Measurements from ENCODE around the gene CHRNA7.
"Not testable (repeated sequence)": the region's sequence is repeated elsewhere in the genome, so short reads cannot be mapped to it uniquely, and the experiment has no call there.

CHRNA7 gene

DNA sequence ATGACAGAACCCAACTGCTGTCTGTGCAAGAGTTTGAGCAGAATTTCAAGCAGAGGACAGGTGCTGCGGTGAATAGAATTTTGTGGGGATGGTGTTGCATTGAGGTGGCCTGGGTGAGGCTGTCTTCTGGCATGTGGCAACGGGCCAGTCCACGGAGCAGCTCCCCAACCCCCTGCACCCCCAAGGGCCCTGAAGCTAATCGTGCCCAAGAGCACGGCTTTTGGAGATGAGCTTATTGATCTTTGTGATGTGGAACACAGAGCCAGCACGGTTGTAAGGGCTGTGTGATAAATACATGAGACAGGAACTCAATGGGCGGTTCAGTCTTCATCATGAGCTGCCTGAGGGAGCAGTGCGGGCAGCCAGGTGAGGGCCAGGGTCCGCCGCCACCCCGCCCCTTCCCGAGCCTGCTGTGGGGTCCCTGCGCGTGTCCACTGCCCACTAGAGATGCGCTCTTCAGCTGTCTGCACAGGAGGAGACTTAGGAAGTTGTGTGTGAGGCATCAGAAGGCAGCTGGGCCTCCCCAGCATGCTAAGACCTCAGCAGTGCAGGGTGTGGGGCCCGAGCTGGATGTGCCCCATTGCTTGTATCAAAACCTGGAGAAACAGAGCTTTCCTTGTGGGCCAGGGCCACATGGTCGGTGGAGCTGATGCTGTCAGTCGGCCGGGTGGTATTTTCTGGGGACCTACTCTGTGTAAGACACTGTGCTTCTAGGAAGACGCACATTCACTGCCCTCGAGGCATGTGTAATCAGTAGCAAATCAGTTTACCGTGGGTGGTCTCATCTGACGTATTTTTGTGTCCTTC is 90.5 kb downstream of the CHRNA7 start:
- no peak for DNase-seq (ENCODE audit: low read depth)

DNA sequence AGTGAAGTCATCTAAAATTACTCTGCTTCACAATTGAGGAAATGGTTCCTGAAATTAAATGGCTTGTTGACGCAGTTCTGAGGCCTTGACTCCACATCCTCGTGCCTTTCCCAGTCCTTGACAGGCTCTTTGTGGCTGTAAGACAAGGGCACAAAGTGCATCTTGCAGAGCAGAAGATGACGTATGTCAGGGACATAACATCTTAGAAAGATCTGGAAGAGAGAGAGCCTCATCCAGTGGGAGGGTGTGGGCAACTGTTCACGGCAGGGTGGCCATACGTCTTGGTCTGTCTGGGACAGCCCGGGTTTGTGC is 91.0 kb downstream of the CHRNA7 start:
- no peak for DNase-seq (ENCODE audit: low read depth)

DNA sequence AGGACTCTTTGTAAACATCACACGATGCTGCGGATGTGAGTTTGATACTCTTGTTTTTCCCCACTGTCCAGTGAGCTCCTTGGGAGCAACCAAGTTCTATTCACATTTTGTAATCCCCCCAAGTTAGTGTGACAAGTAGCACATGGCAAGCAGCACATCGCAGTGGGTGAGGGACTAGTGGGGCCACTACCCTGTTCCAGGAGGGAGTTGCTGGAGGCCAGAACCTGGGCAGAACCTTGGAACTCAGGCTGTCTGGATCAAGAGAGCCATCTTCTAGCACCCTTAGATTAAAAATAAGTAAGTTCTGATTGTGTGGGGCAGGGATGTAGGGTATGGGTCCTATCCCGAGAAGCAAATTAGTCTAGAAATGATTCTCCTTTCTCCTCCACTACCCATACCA is 91.7 kb downstream of the CHRNA7 start:
- DNase-seq (ENCODE audit: low read depth) = no peak

DNA sequence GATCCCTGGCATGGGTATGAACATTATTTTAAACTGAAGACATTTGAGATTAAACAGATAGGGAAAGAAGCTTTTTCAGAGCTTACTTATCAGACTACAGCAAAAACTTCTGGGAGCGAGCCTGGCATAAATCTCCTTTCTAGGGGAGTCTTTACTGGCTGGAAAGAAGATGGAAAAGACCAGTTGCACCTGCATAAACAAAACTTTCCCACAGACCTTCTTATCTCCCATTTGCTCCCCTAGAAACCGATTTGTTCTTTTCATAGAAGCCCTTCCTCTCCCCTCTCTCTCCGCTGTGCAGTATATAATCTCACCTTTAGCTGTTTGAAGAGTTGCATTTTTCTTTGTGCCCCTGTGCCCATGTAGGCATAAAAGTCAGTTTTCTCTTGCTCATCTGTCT is 93.2 kb downstream of the CHRNA7 start:
- DNase-seq (ENCODE audit: low read depth) = no peak

DNA sequence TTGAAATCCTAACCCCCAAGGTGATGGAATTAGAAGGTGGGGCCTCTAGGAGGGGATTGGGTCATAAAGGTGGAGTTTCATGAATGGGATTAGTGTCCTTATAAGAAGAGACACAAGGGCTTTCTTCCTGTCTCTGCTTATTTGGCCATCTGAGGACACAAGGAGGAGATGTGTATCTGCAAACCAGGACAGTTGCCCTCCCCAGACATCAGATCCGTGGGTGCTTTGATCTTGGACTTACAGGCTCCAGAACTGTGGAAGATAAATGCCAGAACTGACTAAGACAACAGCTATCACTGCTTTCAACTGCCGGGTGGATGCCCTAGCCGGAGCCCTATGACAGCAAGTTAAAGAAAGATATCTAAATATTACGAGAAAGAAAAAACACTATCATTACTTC is 94.4 kb downstream of the CHRNA7 start:
- no peak for DNase-seq (ENCODE audit: low read depth)

DNA sequence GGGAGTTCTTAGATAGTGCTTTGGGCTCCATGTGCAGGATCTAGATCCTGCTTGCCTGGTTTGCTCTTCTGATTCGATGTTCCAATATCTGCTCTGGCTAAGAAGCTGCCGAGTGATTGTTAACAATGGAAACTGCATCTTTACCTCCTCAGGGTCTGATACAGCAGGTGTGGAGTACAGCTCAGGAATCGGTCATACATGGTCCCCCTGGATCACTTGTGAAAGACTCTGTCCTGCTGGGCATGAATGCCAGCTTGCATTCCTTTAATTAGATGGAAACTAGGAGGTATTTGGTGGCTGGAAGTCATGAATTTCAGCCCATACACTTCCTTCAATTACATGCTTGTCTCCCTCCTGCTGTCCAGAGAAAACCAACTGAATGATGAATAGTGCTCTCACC is 95.3 kb downstream of the CHRNA7 start:
- DNase-seq (ENCODE audit: low read depth) = no peak

DNA sequence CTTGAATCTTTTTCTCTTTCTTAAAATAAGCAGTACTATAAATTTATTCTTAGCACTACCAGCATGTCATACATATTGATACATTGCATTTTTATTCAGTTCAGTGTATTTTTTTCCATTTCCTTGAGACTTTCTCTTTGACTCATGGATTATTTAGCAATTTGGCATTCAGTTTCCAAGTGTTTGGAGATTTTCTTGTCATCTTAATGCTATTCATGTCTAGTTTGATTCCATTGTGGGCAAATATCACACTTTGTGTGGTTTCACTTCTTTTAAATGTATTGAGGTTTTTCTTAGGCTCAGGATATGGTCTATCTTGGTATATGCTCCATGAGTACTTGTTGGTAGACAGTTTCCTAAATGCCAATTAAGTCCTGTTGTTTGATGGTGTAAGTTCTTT is 99.5 kb downstream of the CHRNA7 start:
- DNase-seq (ENCODE audit: low read depth) = no peak

DNA sequence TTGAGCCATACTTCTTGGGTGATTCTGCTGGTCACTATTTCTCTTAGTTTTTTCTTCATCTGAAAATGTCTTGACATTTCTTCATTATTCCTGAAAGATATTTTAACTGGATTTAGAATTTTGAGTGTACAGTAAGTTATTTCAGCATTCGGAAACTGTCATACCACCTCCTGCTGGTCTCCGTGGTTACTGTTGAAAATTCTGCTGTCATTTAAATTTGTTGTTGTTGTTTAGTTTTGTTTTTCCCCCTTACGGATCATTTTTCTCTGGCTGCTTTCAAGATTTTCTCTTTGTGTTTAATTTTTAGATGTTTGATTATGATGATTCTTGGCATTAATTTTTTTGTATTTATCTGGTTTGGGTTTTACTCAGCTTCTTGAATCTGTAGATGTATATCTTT is 100.5 kb downstream of the CHRNA7 start:
- DNase-seq (ENCODE audit: low read depth) = no peak

DNA sequence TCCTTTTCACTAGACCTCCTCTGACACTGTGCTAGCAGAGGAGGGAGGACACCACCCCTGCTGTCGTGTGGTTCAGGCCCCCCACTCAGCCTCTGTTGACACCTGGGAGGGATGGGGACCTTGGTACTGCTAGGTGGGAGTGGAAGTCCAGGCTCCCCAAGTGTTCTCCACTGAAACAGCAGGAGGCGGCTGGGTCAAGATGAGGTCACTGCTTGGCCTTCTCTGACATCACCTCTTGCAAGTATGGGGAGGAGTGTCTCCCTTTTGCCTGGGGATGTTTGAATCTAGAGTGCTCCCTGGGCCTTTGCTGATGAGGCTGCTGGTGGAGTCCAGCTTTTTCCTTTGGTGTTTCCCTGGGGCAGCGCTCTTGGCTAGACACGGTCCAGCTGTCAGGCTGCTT is 101.5 kb downstream of the CHRNA7 start:
- DNase-seq (ENCODE audit: low read depth) = no peak

DNA sequence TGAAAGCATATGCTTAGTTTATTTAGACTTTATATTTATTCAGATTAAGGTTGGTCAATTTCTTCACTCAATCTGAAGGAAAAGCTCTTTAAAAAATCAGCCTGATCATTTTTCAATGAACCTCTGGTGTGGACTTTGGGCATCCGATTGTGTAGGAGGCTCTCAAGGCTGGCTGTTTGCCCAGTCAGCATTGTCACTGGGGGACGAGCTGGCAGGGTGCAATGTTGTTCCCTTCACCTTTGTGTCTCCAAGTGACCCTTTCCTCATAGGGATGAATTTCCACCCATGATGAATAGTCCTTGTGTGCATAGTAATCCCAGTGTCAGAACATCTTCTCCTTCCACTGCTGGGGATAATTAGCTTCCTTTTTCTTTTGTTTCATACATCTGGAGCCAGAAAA is 102.5 kb downstream of the CHRNA7 start:
- DNase-seq (ENCODE audit: low read depth) = no peak

DNA sequence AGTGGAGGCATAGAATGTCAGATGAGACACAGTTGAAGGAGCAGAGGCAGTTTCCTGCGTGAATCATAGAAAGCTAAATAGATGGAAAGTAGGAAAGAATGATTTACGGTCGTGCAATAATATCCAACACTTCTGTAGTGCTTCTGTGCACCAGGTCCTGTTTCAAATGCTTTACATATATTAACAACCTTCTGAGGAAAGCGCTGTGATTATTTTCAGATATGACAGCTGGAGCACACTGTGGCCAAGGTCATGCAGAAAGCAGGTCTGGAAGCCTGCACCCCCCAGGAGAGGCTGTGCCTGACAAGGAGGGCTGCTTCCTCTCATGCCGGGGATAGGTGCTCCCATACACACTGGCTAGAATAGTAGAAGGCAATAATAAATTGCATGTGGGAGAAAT is 104.5 kb downstream of the CHRNA7 start:
- no peak for DNase-seq (ENCODE audit: low read depth)

DNA sequence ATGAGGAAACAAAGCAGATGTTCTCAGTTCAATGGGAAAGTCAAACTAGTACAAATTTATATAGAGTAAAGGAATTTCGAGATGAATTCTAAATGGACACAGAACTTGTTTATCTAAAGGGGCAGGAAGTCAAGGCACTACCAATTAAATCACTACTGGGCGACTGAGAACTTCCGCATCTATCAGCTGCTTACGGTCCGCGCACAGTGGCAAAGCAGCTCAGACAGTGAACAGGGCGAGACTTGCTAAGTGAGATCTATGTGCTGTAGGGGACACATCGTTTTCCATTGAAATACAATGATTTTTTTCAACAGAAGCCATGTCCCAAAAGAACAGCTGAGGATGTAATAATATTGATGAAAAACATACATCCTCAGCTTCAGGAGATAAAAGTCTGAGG is 105.0 kb downstream of the CHRNA7 start:
- no peak for DNase-seq (ENCODE audit: low read depth)

DNA sequence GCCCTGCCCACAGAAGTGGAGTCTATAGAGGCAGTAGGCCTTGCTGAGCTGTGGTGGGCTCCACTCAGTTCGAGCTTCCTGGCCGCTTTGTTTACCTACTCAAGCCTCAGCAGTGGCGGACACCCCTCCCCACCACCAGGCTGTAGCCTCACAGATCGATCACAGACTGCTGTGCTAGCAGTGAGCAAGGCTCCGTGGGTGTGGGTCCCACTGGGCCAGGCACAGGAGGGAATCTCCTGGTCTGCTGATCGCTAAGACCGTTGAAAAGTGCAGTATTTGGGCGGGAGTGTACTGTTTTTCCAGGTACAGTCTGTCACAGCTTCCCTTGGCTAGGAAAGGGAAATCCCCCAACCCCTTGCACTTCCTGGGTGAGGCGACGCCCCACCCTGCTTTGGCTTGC is 115.2 kb downstream of the CHRNA7 start:
- not testable (repeated sequence) for DNase-seq (ENCODE audit: low read depth)

DNA sequence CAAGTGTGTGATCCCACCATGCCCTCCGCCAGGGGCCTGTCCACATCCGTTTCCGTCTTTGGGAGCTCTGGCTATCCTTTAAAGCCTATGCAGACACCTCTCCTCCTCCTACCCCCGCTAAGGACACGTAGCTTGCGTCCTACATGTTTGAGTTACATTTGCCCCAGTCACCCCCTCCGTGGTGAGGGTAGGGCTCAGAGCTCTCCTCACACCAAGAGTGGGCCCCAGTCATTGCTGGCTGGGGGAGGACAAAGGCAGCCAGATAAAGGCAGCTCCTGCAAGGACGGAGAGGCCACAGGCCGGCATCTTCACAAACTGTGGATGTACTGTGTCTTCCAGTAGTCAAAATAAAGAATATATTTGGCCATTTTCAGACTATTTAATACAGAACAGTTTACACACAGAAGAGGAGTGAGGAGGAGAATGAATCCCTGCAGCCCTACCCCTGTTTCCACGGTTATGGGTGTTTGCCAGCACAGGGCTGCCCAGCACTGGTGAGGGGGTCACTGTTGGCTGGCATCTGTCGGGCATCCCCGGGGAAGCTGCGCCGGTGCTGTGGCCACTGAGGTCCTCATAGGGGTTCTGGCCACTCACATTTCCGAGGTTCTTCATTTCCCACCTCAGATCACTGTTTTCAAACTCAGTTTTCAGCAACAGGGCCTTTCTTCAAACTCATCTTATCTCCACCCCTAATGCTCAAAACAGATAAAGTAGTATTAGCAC is 118.7 kb downstream of the CHRNA7 start:
- no peak for DNase-seq (ENCODE audit: low read depth)

DNA sequence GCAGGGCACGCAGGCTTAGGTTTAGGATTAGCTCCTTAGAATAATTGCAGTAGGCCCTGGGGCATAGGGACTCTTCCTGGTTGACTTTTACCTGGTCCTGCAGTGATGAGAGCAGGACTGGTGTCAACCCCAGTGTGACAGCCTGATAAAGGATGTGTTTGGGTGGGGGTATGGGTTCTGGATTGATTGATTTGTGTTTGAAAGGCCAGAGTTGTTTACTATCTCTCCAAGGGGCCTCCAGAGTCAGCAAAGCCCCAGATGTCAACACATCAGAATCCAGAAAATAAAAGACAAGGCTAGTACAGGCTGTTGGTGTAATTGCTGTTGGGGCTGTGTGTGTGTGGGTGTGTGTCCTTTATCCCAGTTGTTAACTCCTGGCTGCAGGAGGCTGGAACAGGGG is 122.3 kb downstream of the CHRNA7 start:
- DNase-seq (ENCODE audit: low read depth) = no peak

DNA sequence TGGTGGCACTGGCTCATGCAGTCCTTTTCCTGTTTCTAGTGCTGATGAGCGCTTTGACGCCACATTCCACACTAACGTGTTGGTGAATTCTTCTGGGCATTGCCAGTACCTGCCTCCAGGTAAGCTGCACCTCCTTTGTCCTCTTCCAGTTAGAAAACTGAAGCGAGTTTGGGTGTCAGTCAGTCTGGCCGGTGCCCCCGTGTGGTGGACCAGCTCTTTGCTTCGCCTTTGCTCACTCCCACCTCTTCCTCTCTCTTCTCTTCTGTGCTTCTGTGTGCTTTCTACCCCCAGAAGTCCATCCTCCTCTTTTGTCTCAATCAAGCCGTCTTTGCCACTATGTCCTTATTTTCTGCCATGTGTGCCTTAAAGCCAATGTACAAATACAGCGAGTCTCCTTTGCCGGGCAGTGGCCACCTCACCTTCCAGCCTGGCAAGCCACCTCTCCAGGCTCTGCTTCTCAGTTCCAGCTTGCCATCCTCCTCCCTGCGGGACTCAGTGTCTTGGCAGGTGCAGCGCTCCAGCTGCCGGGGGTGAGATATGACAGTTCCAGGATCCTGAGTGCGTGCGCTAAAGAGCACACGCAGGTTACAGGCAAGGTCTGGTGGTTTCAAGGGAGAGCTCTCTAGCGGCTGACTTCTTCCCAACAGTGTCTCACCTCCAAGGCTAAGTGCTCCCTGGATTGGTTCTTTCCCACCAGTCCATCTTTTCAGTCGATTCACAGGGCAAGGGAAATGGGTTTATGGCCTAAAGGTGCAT is 123.7 kb downstream of the CHRNA7 start:
- not testable (repeated sequence) for DNase-seq (ENCODE audit: low read depth)

DNA sequence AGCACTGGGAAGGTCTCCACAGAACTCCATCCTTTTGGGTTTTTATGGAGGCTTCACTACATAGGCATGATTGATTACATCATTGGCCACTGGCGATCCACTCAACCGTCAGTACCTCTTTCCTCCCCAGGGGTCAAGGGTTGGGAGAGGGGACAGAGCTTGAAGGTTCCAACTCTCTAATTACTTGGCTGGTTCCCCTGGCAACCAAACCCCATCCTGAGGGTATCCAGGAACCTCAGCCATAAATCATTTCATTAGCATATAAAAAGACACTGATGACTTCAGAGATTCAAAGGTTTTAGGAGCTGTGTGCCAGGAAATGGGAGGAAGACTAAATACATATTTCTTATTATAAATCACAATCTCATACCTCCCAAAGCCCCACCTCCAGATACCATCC is 131.8 kb downstream of the CHRNA7 start:
- DNase-seq (ENCODE audit: low read depth) = not testable (repeated sequence)

DNA sequence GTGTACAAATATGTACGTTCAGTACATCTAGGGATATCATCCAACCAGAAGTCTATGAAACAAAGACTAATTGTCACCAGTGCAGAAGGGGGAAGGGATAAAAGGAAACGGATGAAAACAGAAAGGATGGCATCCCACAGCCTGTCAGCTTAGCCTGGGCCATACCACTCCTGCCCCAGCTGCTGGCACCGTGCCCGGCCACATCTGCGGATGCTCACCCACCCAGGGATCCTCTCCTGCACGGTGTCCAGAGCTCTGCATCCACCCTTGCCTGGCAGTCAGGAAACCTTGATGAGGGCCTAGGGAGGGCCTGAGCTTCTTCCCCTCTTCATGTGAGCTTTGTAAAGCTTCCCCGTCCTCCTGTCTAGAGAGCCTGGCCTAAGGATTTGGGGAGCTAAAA is 133.8 kb downstream of the CHRNA7 start:
- not testable (repeated sequence) for DNase-seq (ENCODE audit: low read depth)

DNA sequence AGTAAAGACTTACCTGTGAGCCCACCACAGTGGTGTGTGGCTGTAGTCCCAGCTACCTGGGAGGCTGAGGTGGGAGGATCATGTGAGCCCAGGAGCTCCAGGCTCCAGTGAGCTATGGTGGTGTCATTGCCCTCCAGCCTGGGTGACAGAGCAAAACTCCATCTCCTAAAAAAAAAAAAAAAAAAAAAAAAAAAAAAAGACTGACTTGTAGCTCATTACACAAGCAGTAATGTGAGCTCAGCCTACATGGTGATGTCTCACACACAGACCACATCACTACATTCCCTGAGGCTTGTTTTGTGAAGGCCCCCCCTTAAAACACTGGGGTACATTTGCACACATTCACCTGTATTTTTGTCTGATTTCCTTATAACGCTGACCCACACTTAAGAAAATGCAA is 134.4 kb downstream of the CHRNA7 start:
- not testable (repeated sequence) for DNase-seq (ENCODE audit: low read depth)

DNA sequence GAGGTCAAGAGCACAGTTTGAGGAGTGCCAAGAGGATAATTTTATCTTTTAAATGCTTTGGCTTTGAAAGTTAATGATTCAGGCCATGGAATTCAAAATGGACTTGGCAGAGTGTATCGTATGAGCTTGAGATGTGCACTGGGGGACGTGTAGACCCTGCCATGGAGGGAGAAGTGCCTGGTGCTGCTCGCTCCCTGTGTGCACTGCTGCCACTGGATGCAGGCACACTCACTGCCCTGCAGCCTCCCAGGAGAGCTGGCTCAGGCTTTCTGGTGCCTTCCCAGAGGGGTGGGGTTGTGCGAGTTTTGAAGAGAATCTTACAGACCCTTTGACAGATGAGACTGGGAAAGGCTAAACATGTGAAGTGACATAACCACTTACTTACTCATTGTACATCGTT is 135.5 kb downstream of the CHRNA7 start:
- not testable (repeated sequence) for DNase-seq (ENCODE audit: low read depth)

DNA sequence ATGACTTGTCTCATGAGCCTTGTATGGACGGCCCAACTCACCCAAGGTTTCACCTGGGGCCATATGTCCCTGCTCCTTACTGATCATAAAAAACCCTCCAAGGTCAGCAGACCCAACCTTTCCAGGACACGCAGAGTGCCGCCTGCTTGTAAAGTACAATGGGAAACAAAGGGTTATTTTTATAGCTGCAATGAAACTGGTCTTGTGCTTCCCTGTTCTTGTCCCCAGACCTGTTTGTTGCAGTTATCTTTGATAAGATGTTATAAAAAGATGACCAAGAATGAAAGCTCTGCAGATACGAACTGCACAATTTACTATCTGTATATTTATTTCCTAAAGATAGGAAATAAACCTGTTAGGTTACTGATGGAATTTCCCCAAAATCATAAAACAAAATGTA is 136.0 kb downstream of the CHRNA7 start:
- not testable (repeated sequence) for DNase-seq (ENCODE audit: low read depth)

DNA sequence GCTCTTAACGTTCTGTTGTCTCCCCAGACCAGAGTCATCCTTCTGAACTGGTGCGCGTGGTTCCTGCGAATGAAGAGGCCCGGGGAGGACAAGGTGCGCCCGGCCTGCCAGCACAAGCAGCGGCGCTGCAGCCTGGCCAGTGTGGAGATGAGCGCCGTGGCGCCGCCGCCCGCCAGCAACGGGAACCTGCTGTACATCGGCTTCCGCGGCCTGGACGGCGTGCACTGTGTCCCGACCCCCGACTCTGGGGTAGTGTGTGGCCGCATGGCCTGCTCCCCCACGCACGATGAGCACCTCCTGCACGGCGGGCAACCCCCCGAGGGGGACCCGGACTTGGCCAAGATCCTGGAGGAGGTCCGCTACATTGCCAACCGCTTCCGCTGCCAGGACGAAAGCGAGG is 137.6 kb downstream of the CHRNA7 start:
- not testable (repeated sequence) for DNase-seq (ENCODE audit: low read depth)

DNA sequence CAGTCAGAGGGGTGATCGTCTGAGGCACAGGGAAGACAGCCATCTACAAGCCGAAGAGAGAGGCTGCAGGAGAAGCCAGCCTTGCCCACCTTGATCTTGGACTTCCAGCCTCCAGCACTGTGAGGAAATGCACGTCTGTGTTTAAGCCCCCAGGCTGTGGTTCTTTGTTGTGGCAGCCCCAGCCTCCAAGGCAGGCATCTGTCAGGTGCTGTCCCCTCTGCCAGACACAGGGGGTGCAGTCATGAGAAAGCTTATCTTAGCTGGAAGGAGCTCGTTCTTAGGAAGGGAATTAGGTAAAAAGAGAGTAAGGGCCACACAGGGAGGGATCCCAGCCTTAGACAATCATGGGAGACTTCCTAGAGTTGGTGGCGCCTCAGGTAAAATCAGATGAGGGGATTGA is 150.3 kb downstream of the CHRNA7 start:
- not testable (repeated sequence) for DNase-seq (ENCODE audit: low read depth)
